IMR-90 (cell line): ENCODE measurements around the gene PDE6B. TPM values are rescaled to one million over a fixed set of nuclear protein-coding genes. Genes with fewer than 3 reads are reported as not detected.

Source experiments
- ATAC-seq: fragments of 200-7000 bp; cut with Tn5 transposase; 2 replicates; pipeline ENCODE4 v1.9.1; 2020; ENCODE audit warnings: low read depth, mild to moderate bottlenecking, moderate library complexity
- BruUV-seq: library from RNA; stranded (reverse); fragments of 400-500 nt; replicated peaks from 2 replicates; lab custom pipeline; 2021; lab: Mats Ljungman, UMichigan
- CTCF ChIA-PET: fragments of 300-600 bp; formaldehyde crosslinking; extraction: SDS; loops from one replicate; lab custom pipeline; 2021; ENCODE audit warnings: antibody characterized with exemption; lab: Yijun Ruan, JAX
- POLR2A ChIA-PET: fragments of 300-600 bp; sonication (Branson Sonifier 250); formaldehyde crosslinking; loops from one replicate; lab custom pipeline; 2022; ENCODE audit warnings: antibody characterized with exemption; ENCODE audit not compliant: unreplicated experiment; lab: Charles Lee
- DNase-seq: peaks from one replicate; pipeline ENCODE4 v3.0.0; 2013
- H2AFZ ChIP-seq: replicated peaks from 2 replicates; pipeline ENCODE3; 2013; ENCODE audit warnings: low read length, mild to moderate bottlenecking; ENCODE audit not compliant: poor library complexity
- H2AK5ac ChIP-seq: 2 replicates; pipeline ENCODE4 v1.6.1; 2013; ENCODE audit warnings: low read depth, low read length, inconsistent platforms
- H2AK9ac ChIP-seq: replicated peaks from 2 replicates; pipeline ENCODE3; 2013; ENCODE audit warnings: mild to moderate bottlenecking, low read depth, low read length, moderate library complexity; ENCODE audit not compliant: poor library complexity
- H2BK120ac ChIP-seq: 2 replicates; pipeline ENCODE4 v1.6.1; 2013; ENCODE audit warnings: low read depth, low read length, inconsistent platforms
- H2BK15ac ChIP-seq: 3 replicates; pipeline ENCODE4 v1.6.1; 2013; ENCODE audit warnings: low read depth, low read length, inconsistent platforms
- H2BK20ac ChIP-seq: 2 replicates; pipeline ENCODE4 v1.6.1; 2013; ENCODE audit warnings: low read depth, mild to moderate bottlenecking, inconsistent platforms, low read length, moderate library complexity
- H2BK5ac ChIP-seq: 2 replicates; pipeline ENCODE4 v1.6.1; 2013; ENCODE audit warnings: mild to moderate bottlenecking, low read depth, low read length, inconsistent platforms; ENCODE audit not compliant: poor library complexity, severe bottlenecking
- H3K14ac ChIP-seq: replicated peaks from 2 replicates; pipeline ENCODE4 v1.6.1; 2013; ENCODE audit warnings: low read depth, low read length, inconsistent platforms
- H3K18ac ChIP-seq: 2 replicates; pipeline ENCODE4 v1.6.1; 2013; ENCODE audit warnings: low read depth, low read length, control low read depth
- H3K23ac ChIP-seq: 2 replicates; pipeline ENCODE4 v1.6.1; 2013; ENCODE audit warnings: low read depth, low read length, inconsistent platforms
- H3K27ac ChIP-seq: 2 replicates; pipeline ENCODE4 v1.5.1; 2013; ENCODE audit warnings: mild to moderate bottlenecking, control low read depth, low read length; ENCODE audit not compliant: insufficient read depth
- H3K27me3 ChIP-seq: 2 replicates; pipeline ENCODE4 v1.6.1; 2013; ENCODE audit warnings: low read length; ENCODE audit not compliant: control insufficient read depth, insufficient read depth
- H3K36me3 ChIP-seq: 2 replicates; pipeline ENCODE4 v1.6.1; 2013; ENCODE audit warnings: low read length, mixed read lengths; ENCODE audit not compliant: control insufficient read depth, insufficient read depth
- H3K4ac ChIP-seq: 2 replicates; pipeline ENCODE4 v1.6.1; 2013; ENCODE audit warnings: low read depth, low read length, inconsistent platforms
- H3K4me1 ChIP-seq: 2 replicates; pipeline ENCODE4 v1.6.1; 2013; ENCODE audit warnings: low read length, mixed read lengths; ENCODE audit not compliant: control insufficient read depth, insufficient read depth
- H3K4me2 ChIP-seq: 2 replicates; pipeline ENCODE4 v1.6.1; 2013; ENCODE audit warnings: low read depth, mild to moderate bottlenecking, control low read depth, low read length, moderate library complexity
- H3K4me3 ChIP-seq: 2 replicates; pipeline ENCODE4 v1.5.1; 2013; ENCODE audit warnings: low read depth, mild to moderate bottlenecking, control low read depth, low read length, moderate library complexity; ENCODE audit not compliant: insufficient read depth
- H3K56ac ChIP-seq: 2 replicates; pipeline ENCODE4 v1.6.1; 2013; ENCODE audit warnings: low read length, inconsistent platforms; ENCODE audit not compliant: insufficient read depth; ENCODE audit errors: extremely low read depth
- H3K79me1 ChIP-seq, 2 experiments: 2 replicates each; pipeline ENCODE4 v1.6.1; 2013; ENCODE audit warnings: low read length in 2 of 2, inconsistent platforms in 1 of 2, low read depth in 1 of 2
- H3K9ac ChIP-seq: 2 replicates; pipeline ENCODE4 v1.6.1; 2013; ENCODE audit warnings: low read depth, low read length, control low read depth
- H3K9me1 ChIP-seq: 2 replicates; pipeline ENCODE4 v1.6.1; 2013; ENCODE audit warnings: low read length, inconsistent platforms; ENCODE audit not compliant: insufficient read depth
- H3K9me3 ChIP-seq: 2 replicates; pipeline ENCODE4 v1.6.1; 2013; ENCODE audit warnings: low read length; ENCODE audit not compliant: control insufficient read depth, insufficient read depth
- H4K20me1 ChIP-seq: 2 replicates; pipeline ENCODE4 v1.6.1; 2013; ENCODE audit warnings: low read length, inconsistent platforms; ENCODE audit not compliant: insufficient read depth
- H4K5ac ChIP-seq: 2 replicates; pipeline ENCODE4 v1.6.1; 2013; ENCODE audit warnings: mild to moderate bottlenecking, low read depth, low read length, control low read depth
- H4K8ac ChIP-seq, 2 experiments: 2 replicates each; pipeline ENCODE4 v1.6.1; 2013; ENCODE audit warnings: low read depth in 2 of 2, low read length in 2 of 2, control low read depth in 1 of 2, inconsistent platforms in 1 of 2
- H4K91ac ChIP-seq: 2 replicates; pipeline ENCODE4 v1.6.1; 2013; ENCODE audit warnings: low read depth, low read length, inconsistent platforms; ENCODE audit not compliant: insufficient read depth
- BHLHE40 ChIP-seq: fragments of 150-350 bp; IDR thresholded peaks from 2 replicates; pipeline ENCODE4 v1.6.1; 2016; ENCODE audit warnings: mild to moderate bottlenecking, low read depth, low read length
- CEBPB ChIP-seq: IDR thresholded peaks from 2 replicates; pipeline ENCODE4 v1.6.1; 2012; ENCODE audit warnings: low read depth, low read length, improper control_type of control experiment
- CHD1 ChIP-seq: IDR thresholded peaks from 2 replicates; pipeline ENCODE4 v1.6.1; 2012; ENCODE audit warnings: low read depth, low read length, improper control_type of control experiment
- CTCF ChIP-seq: conservative IDR thresholded peaks from 2 replicates; pipeline ENCODE4 v1.5.1; 2012; ENCODE audit warnings: mild to moderate bottlenecking, low read depth, low read length, improper control_type of control experiment
- ELK1 ChIP-seq: fragments of 150-350 bp; IDR thresholded peaks from 2 replicates; pipeline ENCODE4 v1.6.1; 2016; ENCODE audit warnings: low read depth, mild to moderate bottlenecking, low read length, moderate library complexity, borderline replicate concordance
- FOS ChIP-seq: fragments of 150-350 bp; IDR thresholded peaks from 2 replicates; pipeline ENCODE4 v1.6.1; 2016; ENCODE audit warnings: low read depth, low read length
- MAFK ChIP-seq: IDR thresholded peaks from 2 replicates; pipeline ENCODE4 v1.6.1; 2012; ENCODE audit warnings: low read depth, low read length, improper control_type of control experiment
- MXI1 ChIP-seq: IDR thresholded peaks from 2 replicates; pipeline ENCODE4 v1.6.1; 2012; ENCODE audit warnings: low read depth, mild to moderate bottlenecking, low read length, moderate library complexity, borderline replicate concordance
- POLR2A ChIP-seq: IDR thresholded peaks from 2 replicates; pipeline ENCODE4 v1.6.1; 2012; ENCODE audit warnings: mild to moderate bottlenecking, low read depth, low read length
- RAD21 ChIP-seq: IDR thresholded peaks from 2 replicates; pipeline ENCODE4 v1.6.1; 2012; ENCODE audit warnings: low read length, improper control_type of control experiment
- RCOR1 ChIP-seq: IDR thresholded peaks from 2 replicates; pipeline ENCODE4 v1.6.1; 2012; ENCODE audit warnings: mild to moderate bottlenecking, low read length, improper control_type of control experiment; ENCODE audit not compliant: insufficient replicate concordance
- RFX5 ChIP-seq: IDR thresholded peaks from 2 replicates; pipeline ENCODE4 v1.8.0; 2012; ENCODE audit warnings: low read depth, mild to moderate bottlenecking, low read length, moderate library complexity
- SMC3 ChIP-seq: fragments of 150-350 bp; IDR thresholded peaks from 2 replicates; pipeline ENCODE4 v1.6.1; 2016; ENCODE audit warnings: low read depth, mild to moderate bottlenecking, antibody characterized with exemption, low read length, moderate library complexity
- USF2 ChIP-seq: fragments of 150-350 bp; IDR thresholded peaks from 2 replicates; pipeline ENCODE4 v1.6.1; 2017; ENCODE audit warnings: mild to moderate bottlenecking, antibody characterized with exemption, low read length, low read depth
- WGBS, 2 experiments: methylation state at CpG; one replicate each; pipeline versions ENCODE4 v1.1.5 to v1.1.7; 2013; ENCODE audit warnings: missing lambda C conversion rate in 2 of 2; ENCODE audit not compliant: insufficient read length in 1 of 2; ENCODE audit errors: extremely low coverage in 2 of 2; 5-methylcytosine and 5-hydroxymethylcytosine counted together
- dilution Hi-C: fragments of 300-500 bp; cut with HindIII; formaldehyde crosslinking; loops from one replicate; pipeline ENCODE4 v1.14.3; 2018; ENCODE audit warnings: low sequenced_read_pairs; ENCODE audit not compliant: unreplicated experiment
- in situ Hi-C: fragments of 300-500 bp; cut with MboI; formaldehyde crosslinking; loops from 3 replicates; pipeline ENCODE4 v1.14.3; 2019; ENCODE audit warnings: low sequenced_read_pairs, inconsistent platforms, mixed read lengths
- intact Hi-C: fragments of 100-400 bp; cut with micrococcal nuclease; formaldehyde crosslinking; loops from 2 replicates; pipeline ENCODE4 v1.10.0; 2022
- polyA plus RNA-seq, 3 experiments: library from polyadenylated mRNA; depleted of rRNA; stranded (reverse); fragments of >200 nt; gene quantifications; 2 replicates each; pipeline ENCODE4 v1.2.3, GENCODE V29; 2012; ENCODE audit warnings: low replicate concordance in 1 of 3
- total RNA-seq: library from RNA; depleted of rRNA; stranded (reverse); fragments of >200 nt; gene quantifications from 2 replicates; pipeline ENCODE4 v1.2.3, GENCODE V29; 2012

Gene PDE6B
- total and polyA plus RNA-seq, 2 of the 4 experiments (the other 2 are of a cell fraction), result under 0.01 TPM; not detected in 1

- Histone ChIP-seq H3K27ac (no peak overlapping the region), H3K9me1 (no peaks in the 10 kb centered on the region), H2BK120ac (no peak overlapping the region), H3K4me2 (peak overlapping the region; percentile 33; the same call in 1 of the 2 replicates), H3K79me1 (no peaks in the 10 kb centered on the region), H3K27me3 (peaks cover 53% of the 10 kb centered on the region), H2BK20ac (no peak overlapping the region), H3K36me3 (no peaks in the 10 kb centered on the region), H3K23ac (no peak overlapping the region), H3K56ac (no peak overlapping the region), H3K4ac (no peak overlapping the region), H3K4me1 (no peaks in the 10 kb centered on the region; the same call in 1 of the 2 replicates), H3K18ac (no peak overlapping the region), H3K9ac (no peak overlapping the region), H3K9me3 (0 out of 2 replicates have a peak, but pooled peaks cover 1% of the 10 kb centered on the region), H2BK5ac (no peak overlapping the region), H3K4me3 (no peak overlapping the region), H2AK9ac (no peak overlapping the region), H4K91ac (no peak overlapping the region), H3K14ac (no peak overlapping the region), H4K20me1 (no peaks in the 10 kb centered on the region), H2BK15ac (no peak overlapping the region), H2AFZ (peak overlapping the region; percentile 72), H4K5ac (no peak overlapping the region), H2AK5ac (no peak overlapping the region), H4K8ac (no peak overlapping the region)
- dilution Hi-C loops, result no loop called here
- 5% methylated on average over 19 of the region's 52 CpGs; no CpG with 5 or more reads in 1 of the 2 experiments for WGBS, 2 experiments
- CTCF ChIA-PET, result no interaction called here
- in situ Hi-C loops, result no loop called here
- BruUV-seq, result no TSS peak
- intact Hi-C loops, result no loop called here
- DNase-seq (no peak), ATAC-seq (peak; percentile 47)
- POLR2A ChIA-PET, result no interaction called here
- no peak for TF ChIP-seq FOS
- TF ChIP-seq RFX5, result no peak
- TF ChIP-seq CEBPB, result no peak
- TF ChIP-seq CTCF, result no peak
- TF ChIP-seq ELK1, result no peak
- no peak for TF ChIP-seq RAD21
- TF ChIP-seq USF2, result no peak
- no peak for TF ChIP-seq RCOR1
- no peak for TF ChIP-seq SMC3
- TF ChIP-seq MXI1, result no peak
- no peak for TF ChIP-seq CHD1
- TF ChIP-seq POLR2A, result no peak
- TF ChIP-seq MAFK, result no peak
- TF ChIP-seq BHLHE40, result no peak
Measured at GRCh38 chr4:577499-578450, 47.6 kb upstream of the PDE6B start.
